Karpas-422 (cell line): ENCODE results near the gene CREB5. TPM values are rescaled to one million over a fixed set of nuclear protein-coding genes. Genes with fewer than 3 reads are reported as not detected.
"Not testable (repeated sequence)": the region's sequence is repeated elsewhere in the genome, so short reads cannot be mapped to it uniquely, and the experiment has no call there.

Source experiments
- DNase-seq: peaks from one replicate; pipeline ENCODE4 v3.0.0-alpha.2; 2015
- H2AFZ ChIP-seq: fragments of 200-600 bp; sonication (generic); 2 replicates; pipeline ENCODE4 v1.6.1; 2014; ENCODE audit warnings: antibody characterized with exemption, low read length, mixed read lengths
- H3K27ac ChIP-seq: fragments of 200-600 bp; sonication (generic); 2 replicates; pipeline ENCODE4 v1.5.1; 2014; ENCODE audit warnings: mild to moderate bottlenecking, low read length, moderate library complexity
- H3K27me3 ChIP-seq: fragments of 200-600 bp; sonication (generic); 2 replicates; pipeline ENCODE4 v1.6.1; 2014; ENCODE audit warnings: low read length, mixed read lengths
- H3K36me3 ChIP-seq: fragments of 200-600 bp; sonication (generic); 2 replicates; pipeline ENCODE4 v1.6.1; 2014; ENCODE audit warnings: low read length, mixed read lengths; ENCODE audit not compliant: insufficient read depth
- H3K4me1 ChIP-seq: fragments of 200-600 bp; sonication (generic); 2 replicates; pipeline ENCODE4 v1.6.1; 2014; ENCODE audit warnings: mild to moderate bottlenecking, low read length, mixed read lengths
- H3K4me2 ChIP-seq: fragments of 200-600 bp; sonication (generic); 2 replicates; pipeline ENCODE4 v1.6.1; 2014; ENCODE audit warnings: low read length, low read depth, mild to moderate bottlenecking; ENCODE audit not compliant: poor library complexity, severe bottlenecking
- H3K4me3 ChIP-seq: fragments of 200-600 bp; sonication (generic); 2 replicates; pipeline ENCODE4 v1.5.1; 2014; ENCODE audit warnings: mild to moderate bottlenecking, antibody characterized with exemption, low read length, mixed read lengths
- H3K79me2 ChIP-seq: fragments of 200-600 bp; sonication (generic); 2 replicates; pipeline ENCODE4 v1.6.1; 2014; ENCODE audit warnings: mild to moderate bottlenecking, low read length, mixed read lengths
- H3K9ac ChIP-seq: fragments of 200-600 bp; sonication (generic); 2 replicates; pipeline ENCODE4 v1.6.0; 2014; ENCODE audit warnings: low read length
- H3K9me2 ChIP-seq: fragments of 200-600 bp; sonication (generic), shearing (Covaris generic); replicated peaks from 2 replicates; pipeline ENCODE4 v1.6.0; 2014; ENCODE audit warnings: mild to moderate bottlenecking, low read length, moderate library complexity; ENCODE audit not compliant: insufficient read depth
- H3K9me3 ChIP-seq: fragments of 300-700, 200-600 bp; sonication (generic); 2 replicates; pipeline ENCODE4 v1.6.1; 2014; ENCODE audit warnings: low read length, mixed read lengths
- H4K20me1 ChIP-seq: fragments of 200-600 bp; sonication (generic); 2 replicates; pipeline ENCODE4 v1.6.1; 2014; ENCODE audit warnings: mild to moderate bottlenecking, antibody characterized with exemption, low read length, low read depth; ENCODE audit not compliant: insufficient read depth
- total RNA-seq: library from RNA; depleted of rRNA; stranded (reverse); fragments of >200 nt; shearing (Covaris generic); gene quantifications from 2 replicates; pipeline ENCODE4 v1.2.3, GENCODE V29; 2014; ENCODE audit warnings: low replicate concordance

The CREB5 gene
- total RNA-seq, 1 experiment from 2014 or later: 52.1 TPM

- Histone ChIP-seq H3K9ac (no peak overlapping the region), H2AFZ (no peak overlapping the region), H3K9me2 (no peaks in the 10 kb centered on the region), H3K27me3 (no peaks in the 10 kb centered on the region), H4K20me1 (peaks cover 47% of the 10 kb centered on the region; the same call in 1 of the 2 replicates), H3K79me2 (no peaks in the 10 kb centered on the region; the same call in 1 of the 2 replicates), H3K4me1 (peaks cover 25% of the 10 kb centered on the region), H3K27ac (no peak overlapping the region), H3K36me3 (no peaks in the 10 kb centered on the region), H3K4me3 (no peak overlapping the region), H3K4me2 (no peak overlapping the region), H3K9me3 (no peaks in the 10 kb centered on the region)
- no peak for DNase-seq
Measured at GRCh38 chr7:28595076-28595475, 182.8 kb downstream of the CREB5 start.

- Histone ChIP-seq H3K36me3 (no peaks in the 10 kb centered on the region), H3K4me2 (no peak overlapping the region), H3K9me3 (no peaks in the 10 kb centered on the region), H3K27ac (no peak overlapping the region), H3K9me2 (no peaks in the 10 kb centered on the region), H3K4me1 (peaks cover 25% of the 10 kb centered on the region), H3K27me3 (no peaks in the 10 kb centered on the region), H3K79me2 (no peaks in the 10 kb centered on the region; the same call in 1 of the 2 replicates), H4K20me1 (peaks cover 48% of the 10 kb centered on the region; the same call in 1 of the 2 replicates), H3K4me3 (no peak overlapping the region), H3K9ac (no peak overlapping the region), H2AFZ (no peak overlapping the region)
- no peak for DNase-seq
Measured at GRCh38 chr7:28595801-28596200, 183.5 kb downstream of the CREB5 start.

DNA sequence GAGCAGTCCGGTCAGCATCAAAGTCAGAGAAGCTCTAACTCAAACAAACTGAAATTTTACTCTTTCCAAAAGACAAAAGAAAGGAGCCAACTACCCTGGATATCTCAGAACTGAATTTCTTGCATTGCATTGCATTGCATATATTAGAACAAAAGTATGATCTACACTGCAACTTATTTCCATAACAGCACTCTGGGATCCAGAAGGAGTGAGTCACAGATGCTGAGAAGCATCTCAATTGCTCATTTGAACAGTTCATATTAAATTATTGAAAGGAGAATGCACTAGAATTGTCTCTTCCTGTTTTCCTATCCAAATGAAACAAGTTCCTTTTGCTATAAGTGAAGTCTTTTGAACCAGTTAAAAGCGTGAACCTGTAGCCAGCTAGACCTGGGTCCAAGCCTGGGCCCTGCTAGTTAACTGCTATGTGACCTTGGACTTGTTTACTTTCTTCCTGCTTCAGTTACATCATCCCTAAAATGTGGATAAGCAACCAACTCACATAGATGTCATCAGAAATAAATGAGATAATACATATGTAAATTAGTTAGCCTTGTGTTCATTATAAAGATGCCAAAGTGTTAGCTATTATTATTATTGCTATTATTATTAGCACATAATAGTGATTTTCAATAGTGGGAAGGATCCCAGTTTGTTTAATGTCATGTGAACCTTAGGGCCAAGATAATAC lies 184.1 kb downstream of the CREB5 start:
- Histone ChIP-seq H3K27me3 (no peaks in the 10 kb centered on the region), H3K4me1 (peaks cover 19% of the 10 kb centered on the region), H3K9me3 (no peaks in the 10 kb centered on the region), H3K9me2 (no peaks in the 10 kb centered on the region), H3K4me2 (no peak overlapping the region), H3K9ac (no peak overlapping the region), H3K36me3 (no peaks in the 10 kb centered on the region), H3K27ac (no peak overlapping the region), H3K4me3 (no peak overlapping the region), H2AFZ (no peak overlapping the region), H4K20me1 (peaks cover 43% of the 10 kb centered on the region; the same call in 1 of the 2 replicates), H3K79me2 (no peaks in the 10 kb centered on the region; the same call in 1 of the 2 replicates)
- DNase-seq: no peak

DNA sequence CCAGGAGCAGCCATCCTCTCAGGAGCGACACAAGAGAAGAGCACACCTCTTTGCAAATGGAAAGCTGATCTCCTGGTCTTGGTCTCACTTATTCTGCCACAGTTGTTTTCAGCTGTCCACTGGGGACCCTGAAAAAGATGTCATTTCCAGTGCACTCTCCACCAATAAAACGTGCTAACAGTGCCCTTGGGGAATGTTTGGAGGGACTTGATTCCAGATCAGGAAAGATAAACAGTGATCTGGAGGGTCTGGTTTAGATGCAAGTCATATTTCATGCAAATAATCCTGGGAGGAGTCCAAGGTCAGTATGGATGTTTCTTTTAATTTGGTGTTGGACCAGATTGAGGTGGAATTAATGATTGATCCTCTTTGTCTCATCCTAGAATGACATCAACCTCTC lies 185.0 kb downstream of the CREB5 start:
- no peaks in the 10 kb centered on the region; the same call in 1 of the 2 replicates for H3K79me2 ChIP-seq
- no peaks in the 10 kb centered on the region for H3K36me3 ChIP-seq
- H3K9me3 ChIP-seq: no peaks in the 10 kb centered on the region
- no peaks in the 10 kb centered on the region for H3K27me3 ChIP-seq
- no peaks in the 10 kb centered on the region for H3K9me2 ChIP-seq
- H3K4me2 ChIP-seq: no peak overlapping the region
- no peak overlapping the region for H2AFZ ChIP-seq
- H3K4me3 ChIP-seq: no peak overlapping the region
- H4K20me1 ChIP-seq: peaks cover 40% of the 10 kb centered on the region; the same call in 1 of the 2 replicates
- no peak overlapping the region for H3K9ac ChIP-seq
- no peak overlapping the region for H3K27ac ChIP-seq
- peaks cover 10% of the 10 kb centered on the region for H3K4me1 ChIP-seq
- no peak for DNase-seq

GRCh38 chr7:28598037-28598436 lies 185.7 kb downstream of the CREB5 start:
- not testable (repeated sequence) for H3K4me2 ChIP-seq, DNase-seq, H3K4me1 ChIP-seq, H3K27ac ChIP-seq, H3K9me2 ChIP-seq, H3K27me3 ChIP-seq, H2AFZ ChIP-seq, H3K9me3 ChIP-seq, H3K9ac ChIP-seq, H3K4me3 ChIP-seq, H3K36me3 ChIP-seq, H3K79me2 ChIP-seq
- H4K20me1 ChIP-seq: peaks cover 33% of the 10 kb centered on the region; the same call in 1 of the 2 replicates

DNA sequence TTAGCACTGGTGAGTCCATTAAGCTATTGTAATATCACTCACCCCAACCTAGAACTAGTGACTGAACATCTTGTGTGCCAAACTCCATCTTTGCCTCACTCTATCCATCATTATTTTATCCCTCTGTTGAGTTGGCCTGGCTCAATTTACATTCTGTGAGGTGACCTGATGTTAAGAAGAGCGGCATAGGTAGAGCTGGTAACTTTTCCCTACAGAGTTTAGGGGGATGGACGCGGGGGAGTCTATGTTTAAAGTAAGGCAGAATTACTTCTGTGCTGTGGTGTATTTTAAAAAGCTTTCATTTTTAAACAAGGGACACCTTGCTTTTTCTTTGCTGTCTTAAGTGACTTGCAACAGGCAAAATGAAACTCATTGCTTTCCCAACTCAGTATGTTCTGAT lies 186.3 kb downstream of the CREB5 start:
- no peak overlapping the region for H2AFZ ChIP-seq
- H3K79me2 ChIP-seq: no peaks in the 10 kb centered on the region; the same call in 1 of the 2 replicates
- H3K4me3 ChIP-seq: no peak overlapping the region
- H3K27me3 ChIP-seq: no peaks in the 10 kb centered on the region
- no peaks in the 10 kb centered on the region for H3K9me3 ChIP-seq
- no peaks in the 10 kb centered on the region for H3K36me3 ChIP-seq
- peaks cover 4% of the 10 kb centered on the region for H3K4me1 ChIP-seq
- no peak overlapping the region for H3K27ac ChIP-seq
- DNase-seq: no peak
- no peak overlapping the region for H3K4me2 ChIP-seq
- peaks cover 33% of the 10 kb centered on the region; the same call in 1 of the 2 replicates for H4K20me1 ChIP-seq
- H3K9ac ChIP-seq: no peak overlapping the region
- no peaks in the 10 kb centered on the region for H3K9me2 ChIP-seq

- Histone ChIP-seq H3K9ac (no peak overlapping the region), H4K20me1 (peaks cover 27% of the 10 kb centered on the region; the same call in 1 of the 2 replicates), H3K36me3 (no peaks in the 10 kb centered on the region), H3K27me3 (no peaks in the 10 kb centered on the region), H3K4me1 (peaks cover 4% of the 10 kb centered on the region), H3K27ac (no peak overlapping the region), H3K4me2 (no peak overlapping the region), H3K79me2 (no peaks in the 10 kb centered on the region), H3K9me3 (no peaks in the 10 kb centered on the region), H2AFZ (no peak overlapping the region), H3K4me3 (no peak overlapping the region), H3K9me2 (no peaks in the 10 kb centered on the region)
- no peak for DNase-seq
Measured at GRCh38 chr7:28599411-28599810, 187.1 kb downstream of the CREB5 start.

GRCh38 chr7:28602282-28602681 lies 190.0 kb downstream of the CREB5 start:
- Histone ChIP-seq H3K4me3 (no peak overlapping the region), H3K9ac (no peak overlapping the region), H3K36me3 (no peaks in the 10 kb centered on the region), H3K4me1 (no peaks in the 10 kb centered on the region), H3K9me2 (no peaks in the 10 kb centered on the region), H3K27ac (no peak overlapping the region), H3K27me3 (no peaks in the 10 kb centered on the region), H3K79me2 (0 out of 2 replicates have a peak, but pooled peaks cover 2% of the 10 kb centered on the region), H2AFZ (no peak overlapping the region), H3K9me3 (no peaks in the 10 kb centered on the region), H3K4me2 (no peak overlapping the region), H4K20me1 (peaks cover 17% of the 10 kb centered on the region)
- no peak for DNase-seq
